Measurements from ENCODE around the gene PSMF1. TPM values are rescaled to one million over a fixed set of nuclear protein-coding genes. Genes with fewer than 3 reads are reported as not detected.
A peak's percentile ranks its signal among the peaks of the same experiment; 100 is the strongest.
"Not testable (repeated sequence)": the region's sequence is repeated elsewhere in the genome, so short reads cannot be mapped to it uniquely, and the experiment has no call there.

The PSMF1 gene
- polyA plus RNA-seq, 3 donors, result 134 to 151 (median 151) TPM

- no peak for DNase-seq
These were observed 5.5 kb upstream of the PSMF1 start for GRCh38 chr20:1112908-1113307.

GRCh38 chr20:1118004-1118335 lies 432 bp upstream of the PSMF1 start:
- DNase-seq, result no peak

GRCh38 chr20:1119128-1119505 lies 715 bp downstream of the PSMF1 start:
- no peak for DNase-seq

GRCh38 chr20:1119524-1119923 lies 1.1 kb downstream of the PSMF1 start:
- DNase-seq, result no peak

GRCh38 chr20:1121429-1121828 lies 3.0 kb downstream of the PSMF1 start:
- no peak for DNase-seq

- DNase-seq, result peak; percentile 14
These were observed 4.2 kb downstream of the PSMF1 start for GRCh38 chr20:1122388-1123315.

- no peak for DNase-seq
These were observed 5.3 kb downstream of the PSMF1 start for GRCh38 chr20:1123666-1124065.

GRCh38 chr20:1124421-1124820 lies 6.0 kb downstream of the PSMF1 start:
- no peak for DNase-seq

- DNase-seq, result no peak
These were observed 6.9 kb downstream of the PSMF1 start for GRCh38 chr20:1125277-1125676.

GRCh38 chr20:1127840-1128239 lies 9.4 kb downstream of the PSMF1 start:
- no peak for DNase-seq

- no peak for DNase-seq
These were observed 11.8 kb downstream of the PSMF1 start for GRCh38 chr20:1130058-1130694.

GRCh38 chr20:1130847-1131246 lies 12.4 kb downstream of the PSMF1 start:
- no peak for DNase-seq

- DNase-seq, result no peak
These were observed 13.0 kb downstream of the PSMF1 start for GRCh38 chr20:1131354-1131753.

GRCh38 chr20:1134355-1134754 lies 16.0 kb downstream of the PSMF1 start:
- no peak for DNase-seq

- no peak for DNase-seq
These were observed 16.4 kb downstream of the PSMF1 start for GRCh38 chr20:1134836-1135235.

GRCh38 chr20:1137236-1137635 lies 18.8 kb downstream of the PSMF1 start:
- no peak for DNase-seq

GRCh38 chr20:1144401-1145172 lies 26.2 kb downstream of the PSMF1 start:
- DNase-seq, result no peak

- DNase-seq, result no peak
These were observed 28.6 kb downstream of the PSMF1 start for GRCh38 chr20:1146957-1147356.

GRCh38 chr20:1149812-1150211 lies 31.4 kb downstream of the PSMF1 start:
- DNase-seq, result not testable (repeated sequence)

- DNase-seq, result no peak
These were observed 31.8 kb downstream of the PSMF1 start for GRCh38 chr20:1150218-1150617.

- DNase-seq, result no peak
These were observed 32.6 kb downstream of the PSMF1 start for GRCh38 chr20:1150968-1151367.

- DNase-seq, result no peak
These were observed 35.8 kb downstream of the PSMF1 start for GRCh38 chr20:1154226-1154625.

GRCh38 chr20:1154691-1155090 lies 36.3 kb downstream of the PSMF1 start:
- no peak for DNase-seq
